Nephron progenitor cell (in vitro differentiated cells): ENCODE results near the gene LRRC45.

Experiments
- DNase-seq: peaks from one replicate; pipeline ENCODE4 v3.0.0; 2021
- H3K27ac Mint-ChIP-seq: 2 replicates; pipeline ENCODE4 v1.8.0; 2021; ENCODE audit warnings: mild to moderate bottlenecking, moderate library complexity, mixed read lengths
- H3K27me3 Mint-ChIP-seq: 2 replicates; pipeline ENCODE4 v1.8.0; 2021; ENCODE audit warnings: mild to moderate bottlenecking, low read depth, mixed read lengths; ENCODE audit not compliant: poor library complexity
- H3K36me3 Mint-ChIP-seq: 2 replicates; pipeline ENCODE4 v1.8.0; 2021; ENCODE audit warnings: low read depth, mixed read lengths
- H3K4me1 Mint-ChIP-seq: 2 replicates; pipeline ENCODE4 v1.8.0; 2021; ENCODE audit warnings: mixed read lengths
- H3K4me3 Mint-ChIP-seq: 2 replicates; pipeline ENCODE4 v1.8.0; 2021; ENCODE audit warnings: mild to moderate bottlenecking, moderate library complexity, mixed read lengths
- H3K9me3 Mint-ChIP-seq: 2 replicates; pipeline ENCODE4 v1.8.0; 2021; ENCODE audit warnings: mild to moderate bottlenecking, moderate library complexity, mixed read lengths
- TF ChIP-seq, protein P1 (sequence below): fragments of 200-600 bp; sonication (generic); IDR thresholded peaks from 2 replicates; pipeline ENCODE4 v1.5.0; 2021; ENCODE audit warnings: antibody characterized with exemption

Gene LRRC45

GRCh38 chr17:82049521-82049971 lies 26.4 kb downstream of the LRRC45 start:
- TF ChIP-seq, protein P1, sequence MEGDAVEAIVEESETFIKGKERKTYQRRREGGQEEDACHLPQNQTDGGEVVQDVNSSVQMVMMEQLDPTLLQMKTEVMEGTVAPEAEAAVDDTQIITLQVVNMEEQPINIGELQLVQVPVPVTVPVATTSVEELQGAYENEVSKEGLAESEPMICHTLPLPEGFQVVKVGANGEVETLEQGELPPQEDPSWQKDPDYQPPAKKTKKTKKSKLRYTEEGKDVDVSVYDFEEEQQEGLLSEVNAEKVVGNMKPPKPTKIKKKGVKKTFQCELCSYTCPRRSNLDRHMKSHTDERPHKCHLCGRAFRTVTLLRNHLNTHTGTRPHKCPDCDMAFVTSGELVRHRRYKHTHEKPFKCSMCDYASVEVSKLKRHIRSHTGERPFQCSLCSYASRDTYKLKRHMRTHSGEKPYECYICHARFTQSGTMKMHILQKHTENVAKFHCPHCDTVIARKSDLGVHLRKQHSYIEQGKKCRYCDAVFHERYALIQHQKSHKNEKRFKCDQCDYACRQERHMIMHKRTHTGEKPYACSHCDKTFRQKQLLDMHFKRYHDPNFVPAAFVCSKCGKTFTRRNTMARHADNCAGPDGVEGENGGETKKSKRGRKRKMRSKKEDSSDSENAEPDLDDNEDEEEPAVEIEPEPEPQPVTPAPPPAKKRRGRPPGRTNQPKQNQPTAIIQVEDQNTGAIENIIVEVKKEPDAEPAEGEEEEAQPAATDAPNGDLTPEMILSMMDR: no peak
- no peaks in the 10 kb centered on the region for H3K27me3 Mint-ChIP-seq
- H3K9me3 Mint-ChIP-seq: no peaks in the 10 kb centered on the region
- H3K36me3 Mint-ChIP-seq: peaks cover 8% of the 10 kb centered on the region
- DNase-seq: no peak
- no peak overlapping the region for H3K4me3 Mint-ChIP-seq
- H3K4me1 Mint-ChIP-seq: peaks cover 20% of the 10 kb centered on the region
- no peak overlapping the region for H3K27ac Mint-ChIP-seq

GRCh38 chr17:82050152-82050760 lies 27.2 kb downstream of the LRRC45 start:
- no peak for DNase-seq
- H3K36me3 Mint-ChIP-seq: peaks cover 8% of the 10 kb centered on the region
- no peaks in the 10 kb centered on the region for H3K9me3 Mint-ChIP-seq
- H3K27ac Mint-ChIP-seq: no peak overlapping the region
- H3K4me1 Mint-ChIP-seq: peaks cover 20% of the 10 kb centered on the region
- H3K27me3 Mint-ChIP-seq: no peaks in the 10 kb centered on the region
- H3K4me3 Mint-ChIP-seq: peak overlapping the region; percentile 88
- TF ChIP-seq, protein P1: no peak

- H3K4me3 Mint-ChIP-seq: peak overlapping the region; percentile 88
- TF ChIP-seq, protein P1: no peak
- no peak for DNase-seq
- H3K27ac Mint-ChIP-seq: no peak overlapping the region
- H3K4me1 Mint-ChIP-seq: peaks cover 20% of the 10 kb centered on the region
- H3K36me3 Mint-ChIP-seq: peaks cover 8% of the 10 kb centered on the region
- H3K27me3 Mint-ChIP-seq: no peaks in the 10 kb centered on the region
- no peaks in the 10 kb centered on the region for H3K9me3 Mint-ChIP-seq
These were observed 27.9 kb downstream of the LRRC45 start for GRCh38 chr17:82050761-82051641.

GRCh38 chr17:82051776-82052637 lies 28.9 kb downstream of the LRRC45 start, which contains the start of the genes GPS1 and RFNG:
Gene GPS1 (plus strand): TSS chr17:82051898. CDS start chr17:82051932, 34 bp downstream.
Gene RFNG (minus strand): TSS chr17:82051811. CDS start chr17:82051766, 45 bp downstream.
- peaks cover 8% of the 10 kb centered on the region for H3K36me3 Mint-ChIP-seq
- peak within 1 kb of the TSS; percentile 59 for H3K27ac Mint-ChIP-seq
- no peaks in the 10 kb centered on the region for H3K27me3 Mint-ChIP-seq
- peaks cover 20% of the 10 kb centered on the region for H3K4me1 Mint-ChIP-seq
- TF ChIP-seq, protein P1: no peak
- H3K9me3 Mint-ChIP-seq: no peaks in the 10 kb centered on the region
- DNase-seq: peak; percentile 82
- peak within 1 kb of the TSS; percentile 91 for H3K4me3 Mint-ChIP-seq

GRCh38 chr17:82052638-82053059 lies 29.5 kb downstream of the LRRC45 start:
- peaks cover 20% of the 10 kb centered on the region for H3K4me1 Mint-ChIP-seq
- no peaks in the 10 kb centered on the region for H3K9me3 Mint-ChIP-seq
- no peaks in the 10 kb centered on the region for H3K27me3 Mint-ChIP-seq
- peaks cover 2% of the 10 kb centered on the region for H3K36me3 Mint-ChIP-seq
- TF ChIP-seq, protein P1: no peak
- H3K4me3 Mint-ChIP-seq: peak overlapping the region; percentile 80
- no peak for DNase-seq
- peak overlapping the region; percentile 59 for H3K27ac Mint-ChIP-seq
